Activated CD4-positive, alpha-beta memory T cell treated with anti-CD3 and anti-CD28 coated beads for 36 hours (primary cell): ENCODE measurements around the gene SSTR3. TPM values are rescaled to one million over a fixed set of nuclear protein-coding genes. Genes with fewer than 3 reads are reported as not detected.
A peak's percentile ranks its signal among the peaks of the same experiment; 100 is the strongest.

Experiments
- CTCF ChIA-PET: fragments of 350-600 bp; sonication (Branson Sonifier 250); formaldehyde crosslinking; loops from one replicate; lab custom pipeline; 2021; ENCODE audit warnings: antibody characterized with exemption, inconsistent platforms; lab: Charles Lee
- POLR2A ChIA-PET: fragments of 350-600 bp; sonication (Branson Sonifier 250); formaldehyde crosslinking; loops from one replicate; lab custom pipeline; 2021; ENCODE audit warnings: antibody characterized with exemption; lab: Charles Lee
- DNase-seq: peaks from one replicate; pipeline ENCODE4 v3.0.0-alpha.2; 2020
- H3K27ac Mint-ChIP-seq: one replicate; pipeline ENCODE4 v1.8.0; 2021; ENCODE audit warnings: mixed read lengths
- H3K27me3 Mint-ChIP-seq: one replicate; pipeline ENCODE4 v1.8.0; 2021; ENCODE audit warnings: mixed read lengths
- H3K36me3 Mint-ChIP-seq: one replicate; pipeline ENCODE4 v1.8.0; 2021; ENCODE audit warnings: mixed read lengths
- H3K4me1 Mint-ChIP-seq: one replicate; pipeline ENCODE4 v1.8.0; 2021; ENCODE audit warnings: low read depth, mixed read lengths
- H3K4me3 Mint-ChIP-seq: one replicate; pipeline ENCODE4 v1.8.0; 2021; ENCODE audit warnings: mild to moderate bottlenecking, mixed read lengths
- H3K9me3 Mint-ChIP-seq: one replicate; pipeline ENCODE4 v1.8.0; 2021; ENCODE audit warnings: mixed read lengths
- intact Hi-C: fragments of 100-400 bp; cut with micrococcal nuclease; formaldehyde crosslinking; loops from one replicate; pipeline ENCODE4 v1.15.1; 2023
- total RNA-seq, 2 experiments: library from RNA; stranded (reverse); gene quantifications; one replicate each; pipeline ENCODE4 v1.2.3, GENCODE V29; 2021

The SSTR3 gene
- total RNA-seq, 2 experiments from 2014 or later = 8.5 to 9.3 TPM

- ChIA-PET CTCF (interaction anchor here (0.6 to 5.6 kb wide), 54 partner anchors 9 to 961 kb away, joined by 3 to 79 read pairs (median 5); partner anchors contain the start of genes C1QTNF6, IFT27, IL2RB and MFNG), POLR2A (interaction anchor here (1.0 to 3.9 kb wide), 14 partner anchors 9 to 151 kb away, joined by 3 to 25 read pairs (median 6); partner anchors contain the start of genes IL2RB and RAC2)
- DNase-seq = no peak
- intact Hi-C loops = loop anchor here (1.0 to 10.0 kb wide), 11 partner anchors 19 to 417 kb away; no protein-coding TSS in a partner anchor
- Mint-ChIP-seq H3K27ac (peak overlapping the region; percentile 96), H3K36me3 (no peaks in the 10 kb centered on the region), H3K27me3 (no peaks in the 10 kb centered on the region), H3K4me3 (peak overlapping the region; percentile 85), H3K9me3 (no peaks in the 10 kb centered on the region), H3K4me1 (peaks cover 39% of the 10 kb centered on the region)
These were observed 12.5 kb downstream of the SSTR3 start for GRCh38 chr22:37199760-37200108.

DNA sequence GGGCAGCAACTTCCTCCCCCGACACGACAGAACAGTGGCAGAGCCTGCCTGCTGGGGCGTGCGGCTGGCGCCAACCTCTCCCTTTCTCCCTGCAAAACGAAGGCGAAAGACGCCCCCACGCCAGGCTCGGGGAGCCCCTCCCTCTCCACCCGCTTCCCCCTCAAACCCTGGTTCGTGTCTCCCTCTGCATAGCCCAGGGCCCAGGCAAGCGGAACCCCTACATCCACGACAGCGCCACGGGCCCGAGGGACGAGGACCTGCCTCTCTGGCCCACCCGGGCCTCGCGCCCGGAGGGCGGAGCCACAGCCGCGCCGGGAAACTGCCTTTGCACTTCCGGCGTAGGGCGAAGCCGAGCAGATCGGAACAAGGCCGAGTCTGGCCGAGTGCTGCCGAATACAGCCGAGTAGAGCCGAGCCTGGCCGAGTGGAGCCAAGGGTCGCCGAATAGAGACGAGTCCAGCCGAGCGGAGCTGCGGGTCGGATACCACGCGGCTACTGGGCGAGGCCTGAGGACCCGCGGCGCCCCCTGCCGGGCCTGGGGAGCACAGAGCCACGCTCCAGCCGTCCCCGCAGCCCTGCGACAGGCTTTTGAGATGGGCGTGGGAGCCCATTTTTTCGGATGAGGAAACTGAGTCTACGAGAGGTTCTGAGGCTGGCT, 13.0 kb downstream of the SSTR3 start:
- ChIA-PET POLR2A (interaction anchor here (1.0 to 3.9 kb wide), 14 partner anchors 10 to 151 kb away, joined by 3 to 25 read pairs (median 6); partner anchors contain the start of genes IL2RB and RAC2), CTCF (interaction anchor here (0.6 to 5.6 kb wide), 57 partner anchors 9 to 961 kb away, joined by 3 to 79 read pairs (median 5); partner anchors contain the start of genes C1QTNF6, IFT27, IL2RB and MFNG)
- H3K4me1 Mint-ChIP-seq = peaks cover 44% of the 10 kb centered on the region

DNA sequence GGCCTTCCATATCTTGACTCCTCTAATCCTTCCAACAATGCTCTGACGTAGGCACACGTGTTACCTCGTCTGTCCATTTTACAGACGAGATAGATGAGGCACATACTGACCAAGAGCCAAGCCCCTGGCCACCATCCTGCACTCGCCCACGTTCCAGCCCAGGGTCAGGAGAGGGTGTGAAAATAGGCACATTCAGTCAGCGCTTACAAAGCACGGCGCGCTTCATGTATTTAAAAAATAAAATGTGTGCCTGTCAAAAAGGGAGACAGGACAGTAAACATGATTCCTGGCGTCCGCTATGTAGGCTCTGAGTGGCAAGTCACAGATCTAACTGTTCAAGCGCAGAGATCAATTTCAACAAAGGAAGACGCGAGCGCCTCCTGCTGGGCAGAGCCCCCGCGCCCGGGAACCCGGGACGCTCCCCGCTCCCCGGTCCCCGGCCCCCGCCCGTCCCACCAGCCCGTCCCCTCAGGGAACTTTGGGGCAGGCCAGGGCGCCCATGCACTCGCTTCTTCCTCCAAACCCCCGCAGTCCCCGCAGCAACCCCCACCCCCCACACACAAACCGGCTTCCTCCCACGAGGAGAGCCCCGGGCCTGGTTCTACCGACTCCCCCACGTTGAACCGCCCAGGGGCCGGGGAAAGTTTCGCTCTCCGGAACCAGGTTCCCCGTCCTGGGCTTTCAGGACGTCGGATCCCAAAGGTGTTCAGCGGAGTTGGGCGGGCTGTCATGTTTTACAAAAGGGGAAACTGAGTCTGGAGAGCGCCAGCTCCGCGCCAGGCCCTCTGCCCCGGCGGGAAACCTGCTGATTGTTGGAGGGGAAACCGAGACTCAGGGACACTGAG, 13.8 kb downstream of the SSTR3 start:
- H3K4me3 Mint-ChIP-seq = peak overlapping the region; percentile 85
- ChIA-PET CTCF (interaction anchor here (0.8 to 5.6 kb wide), 51 partner anchors 10 to 342 kb away, joined by 3 to 79 read pairs (median 7); partner anchors contain the start of genes C1QTNF6, IL2RB, MFNG and MPST), POLR2A (interaction anchor here (0.6 to 3.9 kb wide), 16 partner anchors 20 to 422 kb away, joined by 3 to 25 read pairs (median 6); partner anchors contain the start of genes IFT27, IL2RB and RAC2)
- DNase-seq = peak; percentile 96
- peak overlapping the region; percentile 96 for H3K27ac Mint-ChIP-seq
- intact Hi-C loops = loop anchor here (1.0 to 10.0 kb wide), 13 partner anchors 20 to 416 kb away; no protein-coding TSS in a partner anchor
- H3K4me1 Mint-ChIP-seq = peaks cover 52% of the 10 kb centered on the region
- no peaks in the 10 kb centered on the region for H3K36me3 Mint-ChIP-seq
- no peaks in the 10 kb centered on the region for H3K27me3 Mint-ChIP-seq
- no peaks in the 10 kb centered on the region for H3K9me3 Mint-ChIP-seq

More for the DNA sequence above, 13.0 kb downstream of the SSTR3 start:
- intact Hi-C loops = loop anchor here (1.0 to 10.0 kb wide), 11 partner anchors 20 to 417 kb away; no protein-coding TSS in a partner anchor
- peak; percentile 100 for DNase-seq
- Mint-ChIP-seq H3K36me3 (no peaks in the 10 kb centered on the region), H3K4me3 (peak overlapping the region; percentile 85), H3K9me3 (no peaks in the 10 kb centered on the region), H3K27ac (peak overlapping the region; percentile 96), H3K27me3 (no peaks in the 10 kb centered on the region)

- CTCF ChIA-PET = interaction anchor here (0.8 to 5.6 kb wide), 28 partner anchors 11 to 341 kb away, joined by 3 to 79 read pairs (median 6); partner anchors contain the start of gene RAC2
- POLR2A ChIA-PET = interaction anchor here (0.6 to 3.9 kb wide), 11 partner anchors 21 to 421 kb away, joined by 3 to 25 read pairs (median 6); partner anchors contain the start of genes IFT27 and IL2RB
- H3K27me3 Mint-ChIP-seq = no peaks in the 10 kb centered on the region
- peaks cover 4% of the 10 kb centered on the region for H3K9me3 Mint-ChIP-seq
- peak overlapping the region; percentile 85 for H3K4me3 Mint-ChIP-seq
- intact Hi-C loops = loop anchor here (1.0 to 10.0 kb wide), 8 partner anchors 21 to 343 kb away; no protein-coding TSS in a partner anchor
- peaks cover 58% of the 10 kb centered on the region for H3K4me1 Mint-ChIP-seq
- peaks cover 4% of the 10 kb centered on the region for H3K36me3 Mint-ChIP-seq
- peak; percentile 28 for DNase-seq
- H3K27ac Mint-ChIP-seq = peak overlapping the region; percentile 96
These were observed 14.6 kb downstream of the SSTR3 start for GRCh38 chr22:37197451-37198257.

DNA sequence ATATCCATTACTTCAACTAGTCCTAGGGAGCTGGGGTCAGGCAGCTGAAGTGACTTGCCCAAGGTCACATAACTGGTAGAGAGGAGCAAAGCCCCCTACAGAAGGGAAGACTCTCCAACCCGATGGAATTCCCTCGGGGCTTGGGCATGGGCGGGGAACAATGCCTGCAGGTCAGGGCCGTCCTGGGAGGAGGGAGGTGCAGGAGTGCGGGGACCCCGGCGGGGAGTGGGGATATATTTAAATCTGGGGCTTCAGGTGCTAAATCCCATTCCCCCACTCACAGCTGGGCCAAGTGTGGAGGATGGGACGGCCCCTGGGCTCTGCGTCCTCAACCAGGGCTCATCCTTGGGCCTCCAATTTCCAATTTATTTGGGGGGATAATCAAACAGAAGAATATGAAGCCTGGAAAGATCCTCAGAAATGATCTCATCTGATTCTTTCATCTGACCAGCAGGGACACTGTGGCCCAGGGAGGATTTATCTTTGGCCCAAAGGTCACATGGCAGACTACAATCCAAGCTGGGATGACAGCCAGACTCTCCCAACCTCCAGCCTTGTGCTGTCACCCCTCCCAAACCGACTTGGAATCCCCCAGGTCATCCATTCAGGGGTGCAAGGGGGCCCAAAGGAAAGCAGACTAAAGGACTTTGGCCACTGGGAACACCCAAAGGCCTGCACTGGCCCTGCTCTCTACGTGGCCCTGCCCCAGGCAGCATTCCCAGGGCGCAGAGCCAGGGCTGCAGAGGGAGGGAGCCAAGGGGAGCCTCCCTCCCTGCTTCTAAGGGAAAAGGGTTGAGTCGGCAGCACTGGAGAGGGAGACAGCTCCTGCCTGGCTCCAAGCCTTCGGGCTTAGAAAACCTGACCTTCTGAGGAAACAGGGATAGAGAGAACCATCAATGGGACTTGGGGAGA, 15.5 kb downstream of the SSTR3 start:
- Mint-ChIP-seq H3K27me3 (no peaks in the 10 kb centered on the region), H3K36me3 (peaks cover 4% of the 10 kb centered on the region), H3K27ac (peak overlapping the region; percentile 96), H3K4me3 (no peak overlapping the region), H3K4me1 (peaks cover 58% of the 10 kb centered on the region), H3K9me3 (peaks cover 5% of the 10 kb centered on the region)
- DNase-seq = no peak
- CTCF ChIA-PET = interaction anchor here (0.6 to 5.6 kb wide), 27 partner anchors 10 to 340 kb away, joined by 3 to 79 read pairs (median 6); partner anchors contain the start of gene RAC2
- POLR2A ChIA-PET = interaction anchor here (0.9 to 3.9 kb wide), 5 partner anchors 22 to 48 kb away, joined by 3 to 25 read pairs (median 6); partner anchors contain the start of gene IL2RB
- intact Hi-C loops = loop anchor here (10.0 kb wide), 1 partner anchor 342 kb away; no protein-coding TSS in a partner anchor

DNA sequence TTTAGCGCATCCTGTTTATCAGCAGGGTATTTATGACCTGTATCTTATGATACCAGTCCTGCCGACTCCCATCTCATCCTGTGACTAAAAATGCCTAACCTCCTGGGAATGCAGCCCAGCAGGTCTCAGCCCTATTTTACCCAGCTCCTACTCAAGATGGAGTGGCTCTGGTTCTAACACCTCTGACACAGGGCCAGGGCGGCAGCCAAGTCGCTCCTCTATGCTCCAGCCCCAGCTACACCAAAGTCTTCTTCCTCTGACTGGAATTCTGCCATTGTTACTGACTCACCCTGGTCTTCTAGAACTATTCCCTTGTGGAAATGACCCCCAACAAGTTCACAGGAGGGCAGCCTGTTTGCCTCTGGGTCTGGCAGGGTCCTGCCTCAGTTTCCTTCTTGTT, 16.4 kb downstream of the SSTR3 start:
- no peak for DNase-seq
- peak overlapping the region; percentile 16 for H3K27ac Mint-ChIP-seq
- H3K36me3 Mint-ChIP-seq = peaks cover 4% of the 10 kb centered on the region
- intact Hi-C loops = loop anchor here (10.0 kb wide), 1 partner anchor 341 kb away; no protein-coding TSS in a partner anchor
- H3K4me1 Mint-ChIP-seq = peaks cover 55% of the 10 kb centered on the region
- peaks cover 5% of the 10 kb centered on the region for H3K9me3 Mint-ChIP-seq
- no peak overlapping the region for H3K4me3 Mint-ChIP-seq
- H3K27me3 Mint-ChIP-seq = no peaks in the 10 kb centered on the region
- CTCF ChIA-PET = interaction anchor here (1.0 to 2.1 kb wide), 2 partner anchors 150 to 152 kb away, joined by 3 to 6 read pairs; no protein-coding TSS in a partner anchor
- POLR2A ChIA-PET = no interaction called here

- H3K4me1 Mint-ChIP-seq = peaks cover 48% of the 10 kb centered on the region
- no peak for DNase-seq
- H3K27me3 Mint-ChIP-seq = no peaks in the 10 kb centered on the region
- H3K36me3 Mint-ChIP-seq = peaks cover 9% of the 10 kb centered on the region
- peak overlapping the region; percentile 39 for H3K27ac Mint-ChIP-seq
- CTCF ChIA-PET = interaction anchor here (1.5 to 3.4 kb wide), 4 partner anchors 23 to 176 kb away, joined by 4 to 14 read pairs (median 6); partner anchors contain the start of gene TST
- H3K9me3 Mint-ChIP-seq = peaks cover 5% of the 10 kb centered on the region
- POLR2A ChIA-PET = no interaction called here
- intact Hi-C loops = loop anchor here (10.0 kb wide), 1 partner anchor 340 kb away; no protein-coding TSS in a partner anchor
- H3K4me3 Mint-ChIP-seq = no peak overlapping the region
These were observed 17.5 kb downstream of the SSTR3 start for GRCh38 chr22:37194750-37195149.

DNA sequence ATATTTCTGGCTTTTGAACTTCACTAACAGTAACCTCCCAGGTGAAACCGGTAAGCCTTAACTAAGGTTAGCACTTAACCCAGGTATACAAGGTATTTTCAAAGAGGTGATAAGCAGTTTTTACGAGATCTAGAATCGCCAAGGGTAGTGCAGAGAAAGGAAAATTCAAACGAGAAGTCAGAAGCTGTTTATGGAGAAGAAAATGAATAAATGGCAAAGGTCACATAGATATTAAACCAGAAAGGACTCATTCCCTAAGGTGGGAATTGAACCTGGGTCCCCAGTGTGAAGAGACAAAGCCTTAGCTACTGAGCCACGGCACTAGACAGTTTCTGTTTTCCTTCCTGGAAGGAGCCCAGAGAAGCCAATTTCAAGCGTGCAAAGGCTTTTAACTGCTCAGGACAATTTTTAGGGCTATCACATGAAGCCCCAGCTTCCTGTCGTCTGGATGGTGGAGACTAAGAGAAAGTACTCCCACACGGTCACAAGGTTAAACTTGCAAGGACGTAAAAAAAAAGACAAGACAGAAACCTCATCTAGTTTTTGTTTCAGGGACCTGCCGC, 18.6 kb downstream of the SSTR3 start:
- Mint-ChIP-seq H3K27ac (peak overlapping the region; percentile 81), H3K9me3 (peaks cover 5% of the 10 kb centered on the region), H3K4me3 (peak overlapping the region; percentile 57), H3K27me3 (no peaks in the 10 kb centered on the region), H3K36me3 (peaks cover 11% of the 10 kb centered on the region), H3K4me1 (peaks cover 52% of the 10 kb centered on the region)
- intact Hi-C loops = loop anchor here (10.0 kb wide), 1 partner anchor 339 kb away; no protein-coding TSS in a partner anchor
- ChIA-PET POLR2A (interaction anchor here (0.7 to 1.8 kb wide), 5 partner anchors 36 to 72 kb away, joined by 3 to 6 read pairs (median 4); partner anchors contain the start of gene IL2RB), CTCF (interaction anchor here (0.6 to 3.4 kb wide), 13 partner anchors 22 to 216 kb away, joined by 3 to 14 read pairs (median 4); partner anchors contain the start of genes KCTD17 and TST)
- peak; percentile 67 for DNase-seq

- H3K9me3 Mint-ChIP-seq = peaks cover 5% of the 10 kb centered on the region
- H3K4me3 Mint-ChIP-seq = no peak overlapping the region
- no peaks in the 10 kb centered on the region for H3K27me3 Mint-ChIP-seq
- POLR2A ChIA-PET = interaction anchor here (1.3 to 1.8 kb wide), 2 partner anchors 43 to 71 kb away, joined by 6 read pairs; partner anchors contain the start of gene IL2RB
- DNase-seq = no peak
- CTCF ChIA-PET = interaction anchor here (0.7 to 3.4 kb wide), 7 partner anchors 21 to 215 kb away, joined by 3 to 14 read pairs (median 4); partner anchors contain the start of gene KCTD17
- intact Hi-C loops = loop anchor here (10.0 kb wide), 1 partner anchor 338 kb away; no protein-coding TSS in a partner anchor
- peaks cover 51% of the 10 kb centered on the region for H3K4me1 Mint-ChIP-seq
- peaks cover 11% of the 10 kb centered on the region for H3K36me3 Mint-ChIP-seq
- H3K27ac Mint-ChIP-seq = no peak overlapping the region
These were observed 19.5 kb downstream of the SSTR3 start for GRCh38 chr22:37192741-37193140.
